ENCODE measurements around the gene SPATA16.

The SPATA16 gene

DNA sequence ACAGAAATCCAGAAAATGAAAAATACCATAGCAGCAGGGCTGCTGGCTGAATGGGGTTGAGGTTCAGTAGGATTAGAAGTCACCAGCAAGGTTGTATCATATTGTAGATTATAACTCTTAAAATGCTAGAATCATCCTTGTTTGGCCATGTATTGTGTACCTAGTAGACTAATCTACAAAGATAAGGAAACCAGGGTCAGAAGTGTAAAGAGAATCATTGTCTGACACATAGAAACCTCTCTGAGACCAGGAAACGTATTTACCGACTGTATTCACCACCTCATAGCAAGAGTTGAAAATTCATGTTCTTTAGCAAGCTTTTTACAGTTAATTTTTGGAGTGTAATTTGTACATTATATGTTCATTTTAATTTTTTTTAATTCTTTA, 221.7 kb downstream of the SPATA16 start:
- TF ChIP-seq, protein P1, sequence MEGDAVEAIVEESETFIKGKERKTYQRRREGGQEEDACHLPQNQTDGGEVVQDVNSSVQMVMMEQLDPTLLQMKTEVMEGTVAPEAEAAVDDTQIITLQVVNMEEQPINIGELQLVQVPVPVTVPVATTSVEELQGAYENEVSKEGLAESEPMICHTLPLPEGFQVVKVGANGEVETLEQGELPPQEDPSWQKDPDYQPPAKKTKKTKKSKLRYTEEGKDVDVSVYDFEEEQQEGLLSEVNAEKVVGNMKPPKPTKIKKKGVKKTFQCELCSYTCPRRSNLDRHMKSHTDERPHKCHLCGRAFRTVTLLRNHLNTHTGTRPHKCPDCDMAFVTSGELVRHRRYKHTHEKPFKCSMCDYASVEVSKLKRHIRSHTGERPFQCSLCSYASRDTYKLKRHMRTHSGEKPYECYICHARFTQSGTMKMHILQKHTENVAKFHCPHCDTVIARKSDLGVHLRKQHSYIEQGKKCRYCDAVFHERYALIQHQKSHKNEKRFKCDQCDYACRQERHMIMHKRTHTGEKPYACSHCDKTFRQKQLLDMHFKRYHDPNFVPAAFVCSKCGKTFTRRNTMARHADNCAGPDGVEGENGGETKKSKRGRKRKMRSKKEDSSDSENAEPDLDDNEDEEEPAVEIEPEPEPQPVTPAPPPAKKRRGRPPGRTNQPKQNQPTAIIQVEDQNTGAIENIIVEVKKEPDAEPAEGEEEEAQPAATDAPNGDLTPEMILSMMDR (conservative IDR thresholded peaks at IDR 0.05), result no peak

GRCh38 chr3:172918568-172919296, 222.3 kb downstream of the SPATA16 start:
- H3K27ac ChIP-seq, result peak overlapping the region; percentile 54
- TF ChIP-seq, protein P1 (conservative IDR thresholded peaks at IDR 0.05), result no peak

More for the DNA sequence above, 221.7 kb downstream of the SPATA16 start:
- H3K27ac ChIP-seq, result peak overlapping the region; percentile 54; the same call in 1 of the 2 replicates

DNA sequence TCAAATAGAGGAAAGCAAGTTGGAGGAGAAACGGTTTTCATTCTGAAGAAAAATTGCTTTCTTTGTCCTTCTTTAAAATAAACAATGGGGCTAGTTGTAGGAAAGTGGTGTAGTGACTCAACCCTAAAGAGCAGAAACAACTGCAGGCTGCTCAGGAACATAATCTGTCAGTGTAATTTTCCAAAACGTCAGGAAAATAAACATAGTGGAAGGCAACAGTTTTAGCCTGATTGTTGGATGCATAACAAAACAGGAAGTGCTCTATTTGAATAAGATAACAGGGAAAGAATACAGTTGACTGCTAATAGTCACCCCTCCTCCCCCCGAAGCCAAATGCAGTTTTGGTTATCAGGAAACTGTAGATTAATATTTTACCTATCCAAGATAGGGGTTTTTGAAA, 222.9 kb downstream of the SPATA16 start:
- peak overlapping the region; percentile 54 for H3K27ac ChIP-seq
- TF ChIP-seq, protein P1 (conservative IDR thresholded peaks at IDR 0.05), result no peak

DNA sequence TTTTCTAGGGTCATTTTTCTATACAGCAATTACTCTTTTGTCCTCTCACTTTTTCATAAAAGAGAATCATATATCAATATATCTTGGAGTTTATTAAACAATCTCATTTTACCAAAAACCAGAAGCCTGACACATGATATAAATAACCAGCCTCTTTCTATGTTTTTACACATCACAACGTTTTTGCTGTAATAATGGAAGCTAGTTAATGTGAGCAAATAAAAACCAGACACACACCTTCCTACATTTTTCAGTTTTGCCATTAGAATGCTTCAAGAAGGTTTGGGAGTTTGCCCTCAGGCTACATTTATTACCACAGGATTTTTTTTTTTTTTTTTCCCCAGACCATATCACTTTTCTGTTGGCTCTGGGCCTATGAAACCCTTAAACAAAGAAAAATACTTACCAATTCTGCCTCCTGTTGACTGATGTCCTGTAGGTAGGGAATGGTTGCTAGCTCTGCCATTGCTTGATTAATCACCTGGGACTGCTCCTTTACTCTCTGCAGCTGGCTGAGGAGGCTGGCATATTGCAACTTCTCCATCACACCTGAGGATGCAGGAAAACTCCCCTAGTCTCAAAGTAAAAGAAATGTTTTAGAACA, 225.0 kb downstream of the SPATA16 start:
- H3K27ac ChIP-seq, result peak overlapping the region; percentile 25
- TF ChIP-seq, protein P1 (conservative IDR thresholded peaks at IDR 0.05), result no peak

DNA sequence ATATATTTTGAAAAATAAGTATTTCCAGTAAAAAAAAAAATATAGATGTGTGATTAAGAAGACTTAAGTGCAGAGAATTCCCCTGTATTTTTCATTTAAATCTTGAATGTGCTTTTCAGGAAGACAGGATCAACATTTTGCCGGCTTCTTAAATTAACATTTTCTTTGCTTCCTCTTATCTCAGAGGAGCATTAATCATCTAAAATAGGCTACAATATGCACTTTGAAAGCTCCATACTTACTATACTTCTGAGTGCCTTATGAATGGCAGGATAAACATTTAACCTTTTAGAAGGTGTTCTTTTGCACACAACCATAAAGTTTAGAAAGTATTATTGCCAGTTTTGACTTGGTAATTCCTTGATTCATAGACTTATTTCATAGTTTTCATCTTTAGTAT, 226.2 kb downstream of the SPATA16 start:
- TF ChIP-seq, protein P1 (conservative IDR thresholded peaks at IDR 0.05), result no peak
- peak overlapping the region; percentile 25 for H3K27ac ChIP-seq

- H3K27ac ChIP-seq, result no peak overlapping the region
- TF ChIP-seq, protein P1 (conservative IDR thresholded peaks at IDR 0.05), result no peak
These were observed 227.0 kb downstream of the SPATA16 start for GRCh38 chr3:172913911-172914655.

DNA sequence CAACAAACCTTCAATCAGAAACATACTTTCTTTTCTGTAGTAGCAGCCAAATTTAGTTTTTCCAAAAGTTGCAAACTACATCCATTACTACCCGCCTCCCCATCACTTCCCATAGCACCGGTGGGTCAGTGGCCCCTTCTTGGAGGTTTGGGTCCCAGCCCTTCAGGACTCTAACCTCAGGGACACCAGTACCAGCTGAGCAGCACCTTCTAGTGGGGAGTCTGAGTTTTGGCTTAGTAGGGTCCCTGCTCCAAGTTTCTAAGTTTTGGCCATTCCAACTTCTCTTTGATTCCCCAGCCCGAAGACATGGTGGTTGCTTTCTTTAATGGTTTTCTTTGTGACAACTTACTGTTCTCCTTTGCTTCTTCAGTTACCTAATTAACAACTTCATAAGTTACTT, 229.9 kb downstream of the SPATA16 start:
- TF ChIP-seq, protein P1 (conservative IDR thresholded peaks at IDR 0.05), result no peak
- H3K27ac ChIP-seq, result no peak overlapping the region

Data from VCaP (cell line).